22Rv1 (cell line): ENCODE data around the gene NOTCH1.
A peak's percentile ranks its signal among the peaks of the same experiment; 100 is the strongest.

Source experiments
- H3K27ac ChIP-seq: fragments of 450-650 bp; 2 replicates; pipeline ENCODE4 v1.5.1; 2017
- ZFX ChIP-seq: fragments of 450-650 bp; IDR thresholded peaks from 2 replicates; pipeline ENCODE4 v1.6.1; 2017; ENCODE audit warnings: antibody characterized with exemption, borderline replicate concordance
- TF ChIP-seq, protein P1 (sequence below): fragments of 450-650 bp; IDR thresholded peaks from 2 replicates; pipeline ENCODE4 v1.5.1; 2017; ENCODE audit warnings: mild to moderate bottlenecking

NOTCH1 gene

DNA sequence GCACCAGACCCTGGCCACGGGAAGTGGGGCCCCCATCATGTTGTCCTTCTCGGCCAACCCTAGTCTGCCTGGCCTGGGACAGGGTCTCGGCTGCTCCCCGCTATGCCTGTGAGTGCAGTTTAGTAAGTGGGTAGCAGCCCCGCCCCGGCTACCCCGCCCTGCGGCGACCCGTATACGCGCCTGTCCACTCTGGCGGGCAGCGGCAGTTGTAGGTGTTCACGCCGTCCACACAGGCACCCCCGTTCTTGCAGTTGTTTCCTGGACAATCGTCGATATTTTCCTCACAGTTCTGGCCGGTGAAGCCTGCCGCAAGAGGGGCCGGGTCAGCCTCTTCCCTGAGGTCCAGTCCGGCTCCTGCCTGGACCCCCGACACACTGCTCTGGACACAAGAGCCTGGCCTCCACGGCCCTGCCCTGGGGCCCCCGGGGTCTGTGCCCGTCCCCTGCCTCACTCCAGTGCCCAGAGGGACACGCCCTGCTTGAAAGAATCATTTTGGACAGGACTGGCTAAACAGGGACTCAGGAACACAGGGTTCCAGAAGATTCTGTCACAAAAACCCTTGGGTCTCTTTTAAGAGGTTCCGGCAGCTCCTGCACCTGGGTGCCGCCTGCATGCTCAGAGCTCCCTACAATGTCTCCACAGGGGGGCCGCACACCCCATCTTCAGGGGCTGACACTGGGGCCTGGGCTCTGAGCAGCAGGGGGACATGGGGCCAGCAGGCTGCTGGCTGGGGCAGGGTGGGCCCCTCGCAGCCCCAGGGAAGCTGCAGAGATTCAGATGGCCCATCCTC, 26.4 kb downstream of the NOTCH1 start:
- TF ChIP-seq, protein P1, sequence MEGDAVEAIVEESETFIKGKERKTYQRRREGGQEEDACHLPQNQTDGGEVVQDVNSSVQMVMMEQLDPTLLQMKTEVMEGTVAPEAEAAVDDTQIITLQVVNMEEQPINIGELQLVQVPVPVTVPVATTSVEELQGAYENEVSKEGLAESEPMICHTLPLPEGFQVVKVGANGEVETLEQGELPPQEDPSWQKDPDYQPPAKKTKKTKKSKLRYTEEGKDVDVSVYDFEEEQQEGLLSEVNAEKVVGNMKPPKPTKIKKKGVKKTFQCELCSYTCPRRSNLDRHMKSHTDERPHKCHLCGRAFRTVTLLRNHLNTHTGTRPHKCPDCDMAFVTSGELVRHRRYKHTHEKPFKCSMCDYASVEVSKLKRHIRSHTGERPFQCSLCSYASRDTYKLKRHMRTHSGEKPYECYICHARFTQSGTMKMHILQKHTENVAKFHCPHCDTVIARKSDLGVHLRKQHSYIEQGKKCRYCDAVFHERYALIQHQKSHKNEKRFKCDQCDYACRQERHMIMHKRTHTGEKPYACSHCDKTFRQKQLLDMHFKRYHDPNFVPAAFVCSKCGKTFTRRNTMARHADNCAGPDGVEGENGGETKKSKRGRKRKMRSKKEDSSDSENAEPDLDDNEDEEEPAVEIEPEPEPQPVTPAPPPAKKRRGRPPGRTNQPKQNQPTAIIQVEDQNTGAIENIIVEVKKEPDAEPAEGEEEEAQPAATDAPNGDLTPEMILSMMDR = no peak
- no peak for TF ChIP-seq ZFX
- 0 out of 2 replicates have a peak overlapping the region, but pooled peaks have one; percentile 30 for H3K27ac ChIP-seq

DNA sequence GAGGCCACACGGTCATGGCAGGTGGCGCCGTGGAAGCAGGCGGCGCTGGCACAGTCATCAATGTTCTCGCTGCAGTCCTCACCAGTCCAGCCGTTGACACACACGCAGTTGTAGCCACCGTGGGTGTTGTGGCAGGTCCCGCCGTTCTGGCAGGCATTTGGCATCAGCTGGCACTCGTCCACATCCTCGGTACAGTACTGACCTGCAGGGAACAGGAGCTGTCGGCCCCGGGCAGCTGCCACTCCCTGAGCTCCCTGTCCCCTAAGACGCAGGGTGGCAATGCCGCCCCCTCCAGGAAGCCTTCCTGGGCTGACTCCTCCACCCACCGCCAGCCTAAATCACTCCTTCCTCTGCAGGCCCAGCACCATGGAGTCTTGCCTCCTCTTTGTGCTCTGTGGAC, 27.2 kb downstream of the NOTCH1 start:
- H3K27ac ChIP-seq = no peak overlapping the region
- no peak for TF ChIP-seq ZFX
- TF ChIP-seq, protein P1 = no peak

DNA sequence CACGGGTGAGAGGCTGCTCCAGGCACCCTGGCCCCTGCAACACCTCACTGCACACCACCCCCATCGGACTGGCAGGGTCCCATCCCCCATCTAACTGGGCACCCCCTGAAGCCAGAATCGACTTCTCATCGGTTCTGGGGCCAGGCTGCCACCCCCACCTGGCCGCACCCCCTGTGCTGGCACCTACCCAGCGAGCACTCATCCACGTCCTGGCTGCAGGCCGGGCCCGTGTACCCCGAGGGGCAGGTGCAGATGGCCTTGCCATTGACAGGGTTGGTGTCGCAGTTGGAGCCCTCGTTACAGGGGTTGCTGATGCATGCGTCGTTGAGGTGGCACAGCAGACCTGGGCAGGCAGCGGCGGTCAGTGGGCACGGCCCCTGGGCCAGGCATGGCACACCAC, 27.9 kb downstream of the NOTCH1 start:
- no peak overlapping the region for H3K27ac ChIP-seq
- no peak for TF ChIP-seq ZFX
- TF ChIP-seq, protein P1 = no peak

DNA sequence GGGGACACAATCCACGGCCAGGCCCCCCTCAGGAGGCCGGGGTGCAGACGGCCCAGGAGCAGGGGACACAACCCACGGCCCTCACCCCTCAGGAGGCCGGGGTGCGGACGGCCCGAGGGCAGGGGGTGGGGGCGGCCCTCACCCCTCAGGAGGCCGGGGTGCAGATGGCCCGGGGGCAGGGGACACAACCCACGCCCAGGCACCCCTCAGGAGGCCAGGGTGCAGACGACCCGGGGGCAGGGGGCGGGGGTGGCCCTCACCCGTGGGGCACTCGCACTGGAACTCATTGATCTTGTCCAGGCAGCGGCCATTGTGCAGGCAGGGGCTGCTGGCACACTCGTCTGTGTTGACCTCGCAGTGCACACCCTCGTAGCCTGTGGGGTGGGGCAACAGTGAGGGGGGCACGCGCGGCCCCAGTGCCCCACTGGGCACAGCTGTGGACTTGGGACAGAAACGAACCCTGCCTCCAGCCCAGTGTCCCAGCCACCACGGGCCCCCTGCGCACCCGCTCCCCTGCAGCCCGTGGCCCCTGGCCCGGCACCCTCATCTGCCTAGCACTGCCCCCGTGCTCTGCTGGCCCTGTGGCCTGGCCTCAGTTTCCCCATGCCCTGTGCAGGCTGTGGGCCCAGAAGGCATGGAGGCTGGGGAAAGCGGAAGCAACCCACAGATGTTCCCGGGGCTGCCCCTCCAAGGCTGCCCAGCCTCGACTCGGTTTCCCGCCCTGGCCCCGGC, 28.7 kb downstream of the NOTCH1 start:
- TF ChIP-seq, protein P1 = no peak
- TF ChIP-seq ZFX = no peak
- H3K27ac ChIP-seq = no peak overlapping the region

DNA sequence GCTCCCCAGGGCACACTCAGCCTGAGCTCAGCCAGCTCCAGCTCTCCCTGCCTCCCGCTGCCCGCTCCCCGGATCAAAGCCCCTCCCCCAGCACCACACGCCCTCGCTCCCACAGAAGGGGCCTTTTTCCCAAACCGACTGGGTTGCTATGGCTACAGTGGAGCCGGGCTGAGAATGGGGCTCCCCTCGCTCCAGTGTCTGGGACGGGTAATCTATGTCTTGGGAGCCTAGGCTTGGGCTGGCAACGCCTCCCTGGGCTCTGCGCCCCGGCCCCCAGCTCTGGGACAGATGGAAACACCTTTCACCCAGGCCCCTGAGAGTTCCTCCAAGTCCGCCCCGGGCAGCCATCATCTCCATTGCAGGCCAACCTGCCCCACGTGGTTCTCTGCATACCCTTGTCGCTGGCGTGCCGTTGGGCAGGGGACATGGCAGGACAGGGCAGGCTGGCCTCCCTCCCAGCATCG, 29.6 kb downstream of the NOTCH1 start:
- H3K27ac ChIP-seq = no peak overlapping the region
- TF ChIP-seq, protein P1 = no peak
- TF ChIP-seq ZFX = no peak

DNA sequence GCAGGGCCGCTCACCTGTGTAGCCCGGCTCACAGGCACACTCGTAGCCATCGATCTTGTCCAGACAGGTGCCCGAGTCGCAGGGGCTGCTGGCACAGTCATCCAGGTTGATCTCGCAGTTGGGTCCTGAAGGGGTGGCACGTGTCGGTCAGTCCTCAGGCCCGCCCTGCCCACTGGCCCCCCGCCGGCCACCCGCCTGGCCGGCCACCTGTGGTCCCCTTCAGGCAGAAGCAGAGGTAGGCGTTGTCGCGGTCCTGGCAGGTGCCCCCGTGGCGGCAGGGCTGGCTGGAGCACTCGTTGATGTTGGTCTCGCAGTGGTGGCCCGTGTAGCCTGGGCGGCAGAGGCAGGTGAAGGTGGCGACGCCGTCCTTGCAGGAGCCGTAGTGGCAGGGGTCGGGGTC, 30.6 kb downstream of the NOTCH1 start:
- H3K27ac ChIP-seq = no peak overlapping the region
- TF ChIP-seq, protein P1 = no peak
- no peak for TF ChIP-seq ZFX
